HT-29 (cell line): ENCODE measurements around the gene GMDS. TPM values are rescaled to one million over a fixed set of nuclear protein-coding genes. Genes with fewer than 3 reads are reported as not detected.

Experiments used
- DNase-seq: peaks from one replicate; pipeline ENCODE4 v3.0.0-alpha.2; 2015; ENCODE audit warnings: low spot score
- total RNA-seq: library from RNA; depleted of rRNA; stranded (reverse); fragments of >200 nt; shearing (Covaris generic); gene quantifications from 2 replicates; pipeline ENCODE4 v1.2.3, GENCODE V29; 2014

GMDS gene
- total RNA-seq, 1 experiment from 2014 or later, result 37.0 TPM

DNA sequence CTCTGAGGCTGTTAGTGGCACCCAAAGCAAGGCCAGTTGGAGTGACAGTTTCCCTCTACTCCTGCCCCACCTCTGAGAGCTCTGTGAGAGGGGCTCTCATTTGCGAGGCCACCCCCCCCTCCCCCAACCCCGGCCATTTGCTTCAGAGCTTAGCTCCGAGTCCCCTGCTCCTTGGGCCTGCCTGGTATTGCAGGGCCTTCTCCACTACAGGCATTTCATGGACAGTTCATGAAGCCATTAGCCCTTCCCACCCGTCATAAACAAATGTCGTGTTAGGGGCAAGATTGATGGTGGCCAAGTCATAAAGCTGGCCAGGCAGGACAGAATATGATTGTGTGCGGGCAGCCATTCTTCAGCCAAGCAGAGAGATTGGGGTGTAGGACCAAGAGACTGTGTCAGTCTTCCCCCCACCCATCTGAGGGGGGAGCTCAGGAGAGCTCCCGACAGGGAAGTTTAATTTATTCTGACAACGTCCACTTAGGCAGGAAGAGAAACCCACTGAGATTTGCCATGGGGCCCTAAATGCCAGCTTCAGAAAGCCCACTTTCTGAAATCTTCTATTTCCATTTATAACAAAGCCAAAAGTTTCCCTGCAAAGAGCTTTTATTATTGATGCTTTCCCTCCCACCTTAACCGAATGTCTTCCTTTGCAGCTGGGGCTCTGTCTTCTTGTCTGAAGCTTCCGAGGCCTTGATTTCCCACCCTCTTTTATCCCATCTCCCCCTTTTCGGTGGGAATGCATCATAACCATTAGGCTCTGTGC, 628.5 kb downstream of the GMDS start:
- DNase-seq, result no peak

DNA sequence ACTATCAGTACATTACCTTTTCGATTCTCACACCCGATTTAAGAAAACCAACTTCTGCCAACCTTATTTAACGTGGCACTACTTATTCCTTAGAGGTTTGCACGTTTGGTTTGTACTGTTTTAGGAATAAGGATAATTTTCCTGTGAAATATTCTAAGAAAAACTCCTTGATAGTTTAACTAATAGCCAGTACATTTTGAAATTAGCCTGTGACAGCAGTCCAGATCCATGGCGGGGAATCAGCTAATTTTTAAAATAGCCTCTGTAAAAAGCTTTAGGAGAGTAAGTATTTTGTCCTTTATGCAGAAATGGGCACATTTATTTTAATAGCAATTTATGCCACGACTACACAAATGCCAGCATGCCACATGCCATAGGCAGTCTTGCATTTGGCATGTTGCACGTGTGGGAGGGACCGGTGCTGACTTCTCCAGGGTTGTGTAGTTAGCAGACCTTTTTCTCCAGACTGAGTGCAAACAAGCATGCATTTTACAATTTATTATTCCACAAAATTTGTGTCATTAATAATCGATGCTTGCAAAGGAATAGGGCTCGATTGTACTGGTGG, 629.5 kb downstream of the GMDS start:
- DNase-seq, result no peak

DNA sequence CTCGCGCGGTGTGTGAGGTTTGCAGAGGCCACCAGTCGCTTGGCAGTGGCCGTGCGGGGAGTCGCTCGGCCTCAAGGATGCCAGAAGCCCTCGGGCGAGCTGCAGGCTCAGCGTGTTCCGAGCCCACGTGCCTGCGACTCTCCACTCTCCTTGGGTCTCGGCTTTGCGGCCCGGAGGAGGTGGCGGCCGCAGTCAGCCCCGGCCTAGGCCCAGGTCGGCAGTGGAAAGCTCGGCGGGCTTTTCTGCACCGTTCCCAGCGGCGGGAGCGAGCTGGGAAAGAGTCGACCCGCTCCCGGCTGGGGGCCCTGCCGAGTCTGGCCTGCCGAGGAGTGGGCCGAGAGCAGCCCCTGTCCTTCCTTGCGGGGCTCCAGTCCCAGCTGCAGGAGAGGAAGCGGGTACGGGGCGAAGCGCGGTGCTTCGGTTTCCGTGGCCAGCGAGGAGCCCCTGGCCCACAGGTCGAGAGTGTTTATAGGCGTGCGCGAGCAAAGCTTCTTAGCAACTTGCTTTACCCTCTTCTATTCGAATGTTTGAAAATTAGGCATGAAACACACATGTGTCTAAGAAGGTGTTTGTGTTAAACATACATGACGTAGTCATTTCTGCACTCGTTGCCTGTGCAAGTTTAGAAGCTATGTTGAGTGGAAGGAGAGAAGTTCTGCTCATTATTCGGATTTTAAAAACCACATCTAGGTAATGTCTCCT, 630.1 kb downstream of the GMDS start:
- DNase-seq, result no peak

DNA sequence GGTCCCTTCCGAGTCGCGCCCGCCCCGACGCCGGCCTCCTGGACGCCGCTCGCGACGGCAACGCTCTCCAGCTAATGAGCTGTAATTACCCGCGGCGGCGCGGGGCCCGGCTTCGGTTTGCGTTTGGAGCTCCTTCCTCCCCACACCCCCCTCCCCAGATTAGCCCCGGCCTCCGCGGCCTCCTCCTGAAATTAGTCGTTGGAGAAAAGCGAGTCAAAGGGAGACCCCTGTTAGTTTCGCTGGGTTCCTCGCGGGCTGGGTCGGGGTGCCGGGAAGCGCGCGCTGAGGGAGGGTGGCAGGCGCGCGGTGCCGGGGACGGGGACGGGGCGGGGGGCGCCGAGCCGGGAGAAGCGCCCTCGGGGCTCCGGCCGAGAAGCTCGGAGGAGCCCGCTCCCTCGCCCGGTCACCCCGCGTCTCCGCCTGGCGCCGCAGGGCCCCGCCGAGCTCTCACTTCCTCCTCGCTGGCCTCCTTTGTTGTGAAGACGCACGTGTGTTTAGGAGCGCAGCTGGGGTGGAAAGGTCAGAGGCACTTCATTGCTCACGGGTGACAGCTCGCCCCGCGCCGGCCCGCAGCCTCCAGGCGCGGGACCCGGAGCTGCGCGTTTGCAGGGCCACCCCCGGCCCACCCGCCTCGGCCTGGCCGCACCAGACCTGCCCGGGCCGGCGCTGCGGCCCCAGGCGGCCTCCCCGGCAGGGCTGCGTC, 630.8 kb downstream of the GMDS start:
- DNase-seq, result no peak

DNA sequence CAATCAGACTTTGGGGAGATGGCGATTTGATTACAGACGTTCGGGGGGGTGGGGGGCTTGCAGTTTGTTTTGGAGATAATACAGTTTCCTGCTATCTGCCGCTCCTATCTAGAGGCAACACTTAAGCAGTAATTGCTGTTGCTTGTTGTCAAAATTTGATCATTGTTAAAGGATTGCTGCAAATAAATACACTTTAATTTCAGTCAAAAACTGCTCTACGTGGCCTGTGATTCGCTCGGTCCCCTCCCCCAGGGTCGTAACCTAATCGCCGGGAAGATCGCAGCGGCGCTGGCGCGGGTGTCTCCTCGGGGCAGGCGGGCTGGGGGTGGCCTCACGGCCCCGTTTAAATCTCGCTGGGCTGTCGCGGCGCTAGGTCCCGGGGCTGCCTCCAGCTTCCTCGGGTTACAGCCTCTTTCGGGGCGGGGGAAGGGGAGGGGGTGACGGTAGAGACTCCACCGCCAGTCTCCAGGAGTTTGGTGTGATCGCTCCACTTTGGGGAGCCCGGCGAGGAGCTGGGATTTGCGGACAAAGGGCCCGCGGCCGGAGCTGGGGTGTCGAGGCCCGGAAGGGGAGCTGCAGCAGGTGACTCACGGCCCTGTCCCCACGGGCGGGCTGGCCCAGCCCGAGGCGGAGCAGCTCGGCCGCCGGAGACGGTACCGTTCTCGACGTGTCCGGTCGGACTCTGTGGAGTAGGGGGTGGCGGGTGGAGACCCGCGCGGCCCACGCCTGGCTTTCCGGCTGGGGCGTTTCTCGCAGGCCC, 631.5 kb downstream of the GMDS start:
- peak; percentile 55 for DNase-seq

GRCh38 chr6:1613346-1613687, 632.1 kb downstream of the GMDS start:
- peak; percentile 45 for DNase-seq

- DNase-seq, result peak; percentile 65
These were observed 632.5 kb downstream of the GMDS start for GRCh38 chr6:1612974-1613306.

DNA sequence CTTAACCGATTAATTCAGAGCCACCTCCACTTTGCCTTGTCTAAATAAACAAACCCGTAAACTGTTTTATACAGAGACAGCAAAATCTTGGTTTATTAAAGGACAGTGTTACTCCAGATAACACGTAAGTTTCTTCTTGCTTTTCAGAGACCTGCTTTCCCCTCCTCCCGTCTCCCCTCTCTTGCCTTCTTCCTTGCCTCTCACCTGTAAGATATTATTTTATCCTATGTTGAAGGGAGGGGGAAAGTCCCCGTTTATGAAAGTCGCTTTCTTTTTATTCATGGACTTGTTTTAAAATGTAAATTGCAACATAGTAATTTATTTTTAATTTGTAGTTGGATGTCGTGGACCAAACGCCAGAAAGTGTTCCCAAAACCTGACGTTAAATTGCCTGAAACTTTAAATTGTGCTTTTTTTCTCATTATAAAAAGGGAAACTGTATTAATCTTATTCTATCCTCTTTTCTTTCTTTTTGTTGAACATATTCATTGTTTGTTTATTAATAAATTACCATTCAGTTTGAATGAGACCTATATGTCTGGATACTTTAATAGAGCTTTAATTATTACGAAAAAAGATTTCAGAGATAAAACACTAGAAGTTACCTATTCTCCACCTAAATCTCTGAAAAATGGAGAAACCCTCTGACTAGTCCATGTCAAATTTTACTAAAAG, 633.0 kb downstream of the GMDS start:
- peak; percentile 56 for DNase-seq

GRCh38 chr6:1611572-1612298, 633.7 kb downstream of the GMDS start:
- DNase-seq, result peak; percentile 56

- DNase-seq, result peak; percentile 43
These were observed 634.2 kb downstream of the GMDS start for GRCh38 chr6:1611322-1611571.

GRCh38 chr6:1610497-1611321, 634.7 kb downstream of the GMDS start:
- DNase-seq, result peak; percentile 53

GRCh38 chr6:1609648-1610496, 635.5 kb downstream of the GMDS start, which contains the start of gene FOXC1:
FOXC1 (plus strand) TSS chr6:1609915; CDS start chr6:1610446, 531 bp downstream.
- peak; percentile 92 for DNase-seq

GRCh38 chr6:1609041-1609647, 636.3 kb downstream of the GMDS start:
- peak; percentile 33 for DNase-seq

GRCh38 chr6:1608222-1609040, 637.0 kb downstream of the GMDS start:
- no peak for DNase-seq

DNA sequence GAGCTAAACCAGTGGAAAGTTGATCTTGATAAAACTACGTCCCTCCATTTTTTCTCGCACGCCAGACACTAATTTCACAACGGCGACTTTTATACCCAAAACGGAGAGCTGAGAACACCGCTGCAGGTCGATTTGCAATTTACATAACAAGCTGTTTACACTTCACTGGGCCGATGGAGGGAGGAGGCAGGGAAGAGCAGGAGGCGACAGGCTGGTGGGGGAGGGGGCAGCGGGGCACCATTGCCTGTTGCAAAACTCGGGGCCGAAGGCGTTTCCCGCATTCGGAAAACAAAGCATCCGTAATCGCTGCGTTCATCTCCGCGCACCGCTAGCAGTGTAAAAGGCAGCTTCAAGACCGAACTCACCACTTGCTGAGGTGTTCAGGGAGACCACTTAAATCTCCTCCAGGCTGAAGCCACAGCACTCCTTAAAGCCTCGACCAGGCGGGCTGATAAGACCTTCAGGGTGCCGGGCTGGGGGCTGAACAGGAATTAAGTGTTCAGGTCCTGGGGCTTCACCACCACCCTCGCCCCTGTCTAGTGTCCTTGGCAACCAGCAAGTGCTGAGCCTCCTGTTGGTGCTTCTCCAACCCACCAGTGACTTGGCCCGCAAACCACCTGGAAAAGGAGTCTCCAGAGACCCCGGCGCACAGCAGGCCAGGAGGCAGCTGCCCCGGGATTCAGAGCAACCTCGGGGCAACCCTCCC, 637.7 kb downstream of the GMDS start:
- DNase-seq, result no peak

DNA sequence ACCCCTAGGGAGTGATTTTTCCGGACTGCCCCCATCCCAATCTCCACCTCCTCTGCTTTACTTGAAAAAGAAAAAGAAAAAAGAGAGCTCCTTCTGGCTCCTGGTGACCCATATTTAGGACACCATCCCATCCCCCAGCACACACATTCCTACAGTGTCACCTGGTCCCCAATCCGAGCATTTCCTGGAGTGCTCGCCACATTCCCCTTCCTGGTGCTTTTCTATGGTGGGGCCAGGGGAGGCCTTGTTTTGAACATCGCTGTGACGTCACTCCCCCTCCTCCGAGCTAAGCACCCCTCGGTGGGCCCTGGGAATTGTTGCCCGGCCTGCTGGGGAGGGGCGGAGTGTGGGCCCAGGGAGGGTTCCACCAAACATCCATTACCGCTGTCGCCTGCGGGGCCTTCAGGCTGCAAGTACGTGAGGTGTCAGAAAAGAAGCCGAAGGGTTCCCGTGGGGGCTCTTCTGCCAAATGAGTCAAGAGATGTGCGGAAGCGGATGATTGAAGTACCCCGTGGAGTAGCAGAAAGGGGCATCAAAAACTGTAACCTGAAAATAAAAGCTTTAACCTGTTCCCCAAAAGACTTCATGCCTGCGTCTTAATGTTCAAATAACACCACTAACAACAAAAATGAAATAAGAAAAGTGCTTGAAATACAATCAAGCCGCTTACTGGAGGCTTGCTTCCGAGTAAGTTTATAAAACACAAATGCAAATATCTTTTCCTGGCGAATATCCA, 638.5 kb downstream of the GMDS start:
- no peak for DNase-seq
